Esophagus squamous epithelium (tissue), 5 donors: ENCODE data around the gene LIMA1. TPM values are rescaled to one million over a fixed set of nuclear protein-coding genes. Genes with fewer than 3 reads are reported as not detected.
A peak's percentile ranks its signal among the peaks of the same experiment; 100 is the strongest.

Experiments used
- DNase-seq: peaks from one replicate; lab custom pipeline; 2025; lab: John Stamatoyannopoulos, UW
- H3K27ac ChIP-seq, 4 donors: fragments of 200-600 bp; sonication (generic); one replicate each; pipeline ENCODE4 v1.5.1; 2016 to 2019; ENCODE audit warnings: mild to moderate bottlenecking in 1 of 4
- H3K27me3 ChIP-seq, 4 donors: fragments of 200-600 bp; sonication (generic); 1 replicate in 3 of 4; 2 replicates in 1 of 4; pipeline versions ENCODE4 v1.5.1 to v1.6.0; 2017 to 2021; ENCODE audit warnings: antibody characterized with exemption in 1 of 4
- H3K36me3 ChIP-seq, 3 donors: fragments of 200-600 bp; sonication (generic); one replicate each; pipeline ENCODE4 v1.5.1; 2016 to 2019
- H3K4me1 ChIP-seq, 3 donors: fragments of 200-600 bp; sonication (generic); one replicate each; pipeline ENCODE4 v1.5.1; 2017 to 2019
- H3K4me3 ChIP-seq, 4 donors: fragments of 200-600 bp; sonication (generic); 1 replicate in 3 of 4; 2 replicates in 1 of 4; pipeline ENCODE4 v1.5.1; 2016 to 2019; ENCODE audit warnings: mild to moderate bottlenecking in 2 of 4, moderate library complexity in 1 of 4
- H3K9me3 ChIP-seq, 3 donors: fragments of 200-600 bp; sonication (generic); one replicate each; pipeline ENCODE4 v1.5.1; 2016 to 2019
- POLR2A ChIP-seq, 4 donors: fragments of 450-650 bp; IDR thresholded peaks; one replicate each; pipeline ENCODE4 v1.6.1; 2017; ENCODE audit warnings: antibody characterized with exemption in 4 of 4, mild to moderate bottlenecking in 4 of 4, moderate library complexity in 3 of 4
- WGBS, 2 donors: methylation state at CpG; one replicate each; pipeline ENCODE4 v1.1.5; 2018; 5-methylcytosine and 5-hydroxymethylcytosine counted together
- intact Hi-C: fragments of 100-400 bp; cut with DNase I; formaldehyde crosslinking; loops from one replicate; pipeline ENCODE4 v1.15.0; 2022
- total RNA-seq, 4 donors: library from RNA; depleted of rRNA; stranded (reverse); fragments of >200 nt; gene quantifications; one replicate each; pipeline ENCODE4 v1.1.0, GENCODE V29; 2016
- TF ChIP-seq, protein P1 (sequence below), 6 experiments: fragments of 450-650 bp in 4 of 6; fragments of 200-600 bp in 2 of 6; sonication (generic) in 2 of 6; IDR thresholded peaks; one replicate each; pipeline ENCODE4 v1.5.1; 2016 to 2019; ENCODE audit warnings: antibody characterized with exemption in 6 of 6, mild to moderate bottlenecking in 4 of 6, moderate library complexity in 4 of 6
- donor health status: DM: yes; HTN: yes; CAD: no.

LIMA1 gene
- total RNA-seq, 4 donors from 2014 or later: 48.0 to 70.0 (median 62.7) TPM

DNA sequence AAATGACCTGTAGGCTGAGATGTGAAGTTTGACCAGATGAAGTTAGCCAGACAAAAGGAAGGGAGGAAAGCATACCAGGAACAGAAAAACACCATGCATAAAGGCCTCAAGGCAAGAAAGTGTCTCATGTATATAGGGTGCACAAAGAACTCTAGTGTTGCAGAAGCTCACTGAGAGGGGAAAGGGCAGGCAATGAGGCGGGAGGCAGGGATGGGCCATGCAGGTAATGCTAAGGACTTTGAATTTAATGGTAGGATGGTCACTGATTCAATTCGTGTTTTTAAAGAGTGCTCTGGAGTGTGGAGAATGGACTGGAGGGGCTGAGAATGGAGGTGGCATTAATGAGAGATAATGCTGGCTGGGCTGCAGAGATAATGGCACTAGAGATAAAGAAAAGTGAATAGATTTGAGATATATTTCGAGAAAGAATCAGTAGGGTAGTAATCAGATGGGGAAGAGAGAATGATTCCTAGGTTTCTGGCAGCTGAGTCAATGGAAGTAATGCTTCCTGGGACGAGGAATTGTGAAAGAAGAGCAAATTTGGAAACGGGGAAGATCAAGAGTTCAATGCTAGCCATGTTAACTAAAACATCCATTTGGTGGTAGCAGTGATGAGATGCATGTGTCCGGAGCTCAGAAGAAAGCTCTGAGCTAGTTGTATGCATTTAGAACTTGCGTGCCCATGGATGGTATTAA, 43.1 kb downstream of the LIMA1 start:
- 87 to 89% methylated on average over 7 of the region's 7 CpGs for WGBS, 2 donors
- Histone ChIP-seq H3K9me3 (no peaks in the 10 kb centered on the region), H3K4me1 (peaks cover 0 to 47% (median 12%) of the 10 kb centered on the region in 3 donors), H3K27me3 (no peaks in the 10 kb centered on the region), H3K36me3 (peaks cover 0 to 11% (median 0%) of the 10 kb centered on the region in 3 donors), H3K27ac (peak overlapping the region in 3 of 4 donors; percentile 75 to 85 (median 79)), H3K4me3 (no peak overlapping the region)
- intact Hi-C loops: no loop called here
- no peak for TF ChIP-seq POLR2A (IDR thresholded peaks at IDR 0.05)
- TF ChIP-seq, protein P1, sequence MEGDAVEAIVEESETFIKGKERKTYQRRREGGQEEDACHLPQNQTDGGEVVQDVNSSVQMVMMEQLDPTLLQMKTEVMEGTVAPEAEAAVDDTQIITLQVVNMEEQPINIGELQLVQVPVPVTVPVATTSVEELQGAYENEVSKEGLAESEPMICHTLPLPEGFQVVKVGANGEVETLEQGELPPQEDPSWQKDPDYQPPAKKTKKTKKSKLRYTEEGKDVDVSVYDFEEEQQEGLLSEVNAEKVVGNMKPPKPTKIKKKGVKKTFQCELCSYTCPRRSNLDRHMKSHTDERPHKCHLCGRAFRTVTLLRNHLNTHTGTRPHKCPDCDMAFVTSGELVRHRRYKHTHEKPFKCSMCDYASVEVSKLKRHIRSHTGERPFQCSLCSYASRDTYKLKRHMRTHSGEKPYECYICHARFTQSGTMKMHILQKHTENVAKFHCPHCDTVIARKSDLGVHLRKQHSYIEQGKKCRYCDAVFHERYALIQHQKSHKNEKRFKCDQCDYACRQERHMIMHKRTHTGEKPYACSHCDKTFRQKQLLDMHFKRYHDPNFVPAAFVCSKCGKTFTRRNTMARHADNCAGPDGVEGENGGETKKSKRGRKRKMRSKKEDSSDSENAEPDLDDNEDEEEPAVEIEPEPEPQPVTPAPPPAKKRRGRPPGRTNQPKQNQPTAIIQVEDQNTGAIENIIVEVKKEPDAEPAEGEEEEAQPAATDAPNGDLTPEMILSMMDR (IDR thresholded peaks at IDR 0.05): no peak
- no peak for DNase-seq

DNA sequence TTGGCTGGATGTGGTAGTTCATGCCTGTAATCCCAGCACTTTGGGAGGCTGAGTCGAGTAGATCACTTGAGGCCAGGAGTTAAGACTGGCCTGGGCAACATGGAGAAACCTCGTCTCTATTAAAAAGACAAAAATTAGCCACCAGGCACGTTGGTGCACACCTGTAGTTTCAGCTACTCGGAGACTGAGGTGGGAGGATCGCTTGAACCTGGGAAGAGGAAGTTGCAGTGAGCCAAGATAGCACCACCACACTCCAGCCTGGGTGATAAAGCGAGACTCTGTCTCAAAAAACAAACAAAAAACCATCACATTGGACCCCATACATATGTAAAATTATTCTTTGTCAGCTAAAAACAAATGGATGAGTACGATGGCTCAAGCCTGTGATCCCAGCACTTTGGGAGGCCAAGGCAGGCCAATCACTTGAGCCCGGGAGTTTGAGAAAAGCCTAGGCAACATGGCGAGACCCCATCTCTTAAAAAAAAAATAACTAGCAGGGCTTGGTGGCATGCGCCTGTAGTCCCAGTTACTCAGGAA, 43.9 kb downstream of the LIMA1 start:
- no peak for TF ChIP-seq POLR2A (IDR thresholded peaks at IDR 0.05)
- TF ChIP-seq, protein P1 (IDR thresholded peaks at IDR 0.05): no peak
- intact Hi-C loops: no loop called here
- Histone ChIP-seq H3K27ac (peak overlapping the region in 1 of 4 donors; percentile 2), H3K4me1 (peaks cover 0 to 45% (median 12%) of the 10 kb centered on the region in 3 donors), H3K36me3 (peaks cover 0 to 11% (median 0%) of the 10 kb centered on the region in 3 donors), H3K9me3 (no peaks in the 10 kb centered on the region), H3K27me3 (no peaks in the 10 kb centered on the region), H3K4me3 (no peak overlapping the region)
- 91% methylated on average over 10 of the region's 10 CpGs for WGBS, 2 donors
- no peak for DNase-seq

DNA sequence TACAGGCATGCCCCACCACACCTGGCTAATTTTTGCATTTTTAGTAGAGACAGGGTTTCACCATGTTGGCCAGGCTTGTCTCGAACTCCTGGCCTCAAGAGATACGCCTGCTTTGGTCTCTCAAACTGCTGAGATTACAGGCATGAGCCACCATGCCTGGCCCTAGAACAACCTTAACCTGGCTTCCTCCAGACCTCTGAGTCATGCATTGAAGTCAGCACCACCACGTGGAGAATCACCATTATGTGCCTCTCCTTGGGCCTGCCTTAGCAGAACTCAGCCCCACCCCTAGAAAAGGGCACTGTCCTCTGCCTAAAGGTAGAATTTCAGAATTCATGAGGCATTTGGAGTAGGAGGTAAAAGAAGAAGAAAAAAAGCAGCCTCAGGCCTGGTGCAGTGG, 49.0 kb downstream of the LIMA1 start:
- no peaks in the 10 kb centered on the region for H3K27me3 ChIP-seq
- H3K27ac ChIP-seq: peak overlapping the region in 3 of 4 donors; percentile 14 to 53 (median 33)
- intact Hi-C loops: no loop called here
- 27 to 30% methylated on average over 2 to 3 of the region's 3 CpGs for WGBS, 2 donors
- H3K4me1 ChIP-seq: peaks cover 0 to 26% (median 0%) of the 10 kb centered on the region in 3 donors
- no peak overlapping the region for H3K4me3 ChIP-seq
- DNase-seq: no peak
- H3K9me3 ChIP-seq: no peaks in the 10 kb centered on the region
- no peak for TF ChIP-seq POLR2A (IDR thresholded peaks at IDR 0.05)
- TF ChIP-seq, protein P1 (IDR thresholded peaks at IDR 0.05): no peak
- H3K36me3 ChIP-seq: peaks cover 0 to 25% (median 0%) of the 10 kb centered on the region in 3 donors

DNA sequence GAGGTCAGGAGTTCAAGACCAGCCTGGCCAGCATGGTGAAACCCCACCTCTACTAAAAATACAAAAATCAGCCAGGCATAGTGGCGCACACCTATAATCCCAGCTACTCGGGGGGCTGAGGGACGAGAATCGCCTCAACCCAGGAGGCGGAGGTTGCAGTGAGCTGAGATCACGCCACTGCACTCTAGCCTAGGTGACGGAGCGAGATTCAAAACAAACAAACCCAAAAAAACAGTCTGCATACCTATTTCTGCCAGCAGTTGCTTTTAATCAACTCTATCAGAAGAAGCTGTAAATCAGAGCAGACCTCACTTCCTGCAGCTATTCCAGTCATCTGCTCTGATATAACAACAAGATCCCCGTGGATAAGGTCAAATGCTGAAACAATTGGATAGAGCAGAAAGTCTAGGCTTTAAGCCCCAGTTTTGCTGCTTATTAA, 50.5 kb downstream of the LIMA1 start:
- Histone ChIP-seq H3K4me1 (peaks cover 0 to 26% (median 0%) of the 10 kb centered on the region in 3 donors), H3K27me3 (no peaks in the 10 kb centered on the region), H3K4me3 (no peak overlapping the region), H3K9me3 (no peaks in the 10 kb centered on the region), H3K36me3 (peaks cover 0 to 30% (median 0%) of the 10 kb centered on the region in 3 donors), H3K27ac (no peak overlapping the region)
- intact Hi-C loops: no loop called here
- WGBS, 2 donors: 81 to 88% methylated on average over 7 to 9 of the region's 9 CpGs
- no peak for DNase-seq
- TF ChIP-seq, protein P1 (IDR thresholded peaks at IDR 0.05): no peak
- no peak for TF ChIP-seq POLR2A (IDR thresholded peaks at IDR 0.05)

DNA sequence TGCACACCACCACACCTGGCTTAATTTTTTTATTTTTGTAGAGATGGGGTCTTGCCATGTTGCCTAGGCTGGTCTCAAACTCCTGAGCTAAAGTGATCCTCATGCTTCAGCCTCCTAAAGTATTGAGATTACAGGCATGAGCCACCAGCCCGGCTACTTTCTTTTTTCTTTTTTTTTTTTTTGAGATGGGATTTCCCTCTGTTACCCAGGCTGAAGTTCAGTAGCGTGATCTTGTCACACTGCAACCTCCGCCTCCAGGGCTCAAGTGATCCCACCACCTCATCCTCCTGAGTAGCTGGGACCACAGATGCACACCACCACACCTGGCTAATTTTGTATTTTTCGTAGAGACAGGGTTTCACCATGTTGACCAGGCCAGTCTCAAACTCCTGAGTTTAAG, 51.1 kb downstream of the LIMA1 start:
- WGBS, 2 donors: 73 to 93% methylated on average over 4 of the region's 4 CpGs
- Histone ChIP-seq H3K4me1 (peaks cover 0 to 26% (median 0%) of the 10 kb centered on the region in 3 donors), H3K36me3 (peaks cover 0 to 30% (median 0%) of the 10 kb centered on the region in 3 donors), H3K9me3 (no peaks in the 10 kb centered on the region), H3K27me3 (no peaks in the 10 kb centered on the region), H3K27ac (no peak overlapping the region), H3K4me3 (no peak overlapping the region)
- intact Hi-C loops: no loop called here
- TF ChIP-seq POLR2A (IDR thresholded peaks at IDR 0.05): no peak
- TF ChIP-seq, protein P1 (IDR thresholded peaks at IDR 0.05): no peak
- no peak for DNase-seq
